ENCODE results near the gene PIERCE2.
"Not testable (repeated sequence)": the region's sequence is repeated elsewhere in the genome, so short reads cannot be mapped to it uniquely, and the experiment has no call there.

Gene PIERCE2

GRCh38 chr15:55434989-55435825, 26.9 kb downstream of the PIERCE2 start:
- DNase-seq (ENCODE audit: low read depth in 2 of 2): no peak

GRCh38 chr15:55443141-55443540, 34.8 kb downstream of the PIERCE2 start:
- DNase-seq (ENCODE audit: low read depth in 2 of 2): not testable (repeated sequence)

GRCh38 chr15:55445936-55446335, 37.6 kb downstream of the PIERCE2 start:
- DNase-seq (ENCODE audit: low read depth in 2 of 2): not testable (repeated sequence)

GRCh38 chr15:55446379-55447029, 38.2 kb downstream of the PIERCE2 start:
- DNase-seq (ENCODE audit: low read depth in 2 of 2): not testable (repeated sequence)

DNA sequence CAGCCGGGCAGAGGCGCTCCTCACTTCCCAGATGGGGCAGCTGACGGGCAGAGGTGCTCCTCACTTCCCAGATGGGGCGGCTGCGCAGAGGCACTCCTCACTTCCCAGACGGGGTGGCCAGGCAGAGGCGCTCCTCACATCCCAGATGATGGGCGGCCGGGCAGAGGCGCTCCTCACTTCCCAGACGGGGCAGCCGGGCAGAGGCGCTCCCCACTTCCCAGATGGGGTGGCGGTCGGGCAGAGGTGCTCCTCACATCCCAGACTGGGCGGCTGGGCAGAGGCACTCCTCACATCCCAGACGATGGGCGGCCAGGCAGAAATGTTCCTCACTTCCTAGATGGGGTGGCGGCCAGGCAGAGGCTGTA, 38.7 kb downstream of the PIERCE2 start:
- DNase-seq (ENCODE audit: low read depth in 2 of 2): not testable (repeated sequence)

DNA sequence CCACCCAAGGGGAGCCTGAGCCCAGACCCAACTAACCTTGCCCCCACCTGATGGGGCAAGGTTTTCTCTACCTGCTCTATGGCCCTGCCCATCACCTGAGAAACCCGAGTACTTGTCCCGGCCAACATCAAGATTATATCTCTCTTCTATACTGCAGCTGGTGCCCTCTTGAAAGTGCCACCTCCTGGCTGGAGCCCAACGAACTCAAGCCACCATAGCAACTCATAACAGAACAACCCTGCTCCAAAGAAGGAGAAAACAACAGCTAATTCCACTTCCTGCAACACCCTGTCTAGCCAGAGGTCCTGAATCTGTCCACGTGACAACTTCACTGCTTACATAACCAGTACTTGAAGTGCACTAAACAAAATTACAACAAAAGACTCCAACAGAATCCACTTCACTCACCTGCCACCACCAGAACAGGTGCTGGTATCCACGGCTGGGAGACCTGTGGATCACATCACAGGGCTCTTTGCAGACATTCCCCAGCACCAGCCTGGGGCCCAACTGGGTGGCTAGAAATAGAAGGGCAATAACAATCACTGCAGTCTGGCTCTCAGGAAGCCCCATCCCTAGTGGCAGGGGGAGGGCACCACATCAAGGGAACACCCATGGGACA, 49.2 kb downstream of the PIERCE2 start:
- DNase-seq (ENCODE audit: low read depth in 2 of 2): no peak

GRCh38 chr15:55461447-55461846, 53.2 kb downstream of the PIERCE2 start:
- no peak for DNase-seq (ENCODE audit: low read depth in 2 of 2)

DNA sequence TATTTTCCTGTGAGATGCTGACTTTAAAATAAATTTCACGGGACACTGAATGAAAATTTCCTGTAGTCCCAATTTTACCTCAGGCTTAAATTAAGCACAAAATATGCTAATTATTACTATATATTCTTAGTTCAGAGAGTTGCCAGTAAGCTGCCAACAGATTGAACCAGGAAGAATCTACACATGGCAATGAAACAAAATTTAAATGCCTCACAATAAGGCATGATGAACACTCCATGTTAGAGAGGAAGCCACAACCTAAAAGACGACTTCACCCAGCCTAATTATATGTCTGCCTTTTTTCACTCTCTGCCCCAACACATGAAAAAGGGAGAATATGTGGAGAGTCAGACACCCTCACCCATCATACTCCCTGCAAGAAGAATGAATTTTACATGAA, 60.0 kb downstream of the PIERCE2 start:
- no peak for DNase-seq (ENCODE audit: low read depth in 2 of 2)
